GM21526 (cell line): ENCODE data around the gene RGS17.

Experiments used
- ATAC-seq: cut with Tn5 transposase; IDR thresholded peaks from one replicate; pipeline ENCODE4 v1.9.1; 2021; ENCODE audit warnings: moderate library complexity; ENCODE audit not compliant: unreplicated experiment, low FRiP score

Gene RGS17

GRCh38 chr6:152959333-152959732, 171.7 kb downstream of the RGS17 start:
- ATAC-seq, result no peak

DNA sequence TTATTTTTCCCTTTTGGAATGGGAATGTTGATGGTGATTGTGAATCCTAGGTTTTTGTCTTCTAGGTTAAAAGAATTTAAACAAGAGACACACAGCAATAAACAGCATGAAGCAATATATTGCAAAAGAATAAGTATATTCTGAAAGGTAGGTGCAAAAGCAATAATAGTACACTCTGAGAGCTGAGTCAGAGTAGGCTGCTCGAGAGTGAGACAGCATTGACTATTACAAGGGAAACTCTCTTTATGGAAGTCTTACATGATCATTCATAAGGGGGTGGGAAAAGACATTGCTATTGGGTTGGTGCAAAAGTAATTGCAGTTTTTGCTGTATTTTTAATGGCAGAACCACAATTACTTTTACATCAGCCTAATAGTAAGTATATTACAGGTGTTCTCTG, 173.3 kb downstream of the RGS17 start:
- no peak for ATAC-seq
